Measurements from ENCODE around the gene HBS1L. TPM values are rescaled to one million over a fixed set of nuclear protein-coding genes. Genes with fewer than 3 reads are reported as not detected.

Gene HBS1L
- polyA plus RNA-seq, 1 donor from 2014 or later = 103 TPM

DNA sequence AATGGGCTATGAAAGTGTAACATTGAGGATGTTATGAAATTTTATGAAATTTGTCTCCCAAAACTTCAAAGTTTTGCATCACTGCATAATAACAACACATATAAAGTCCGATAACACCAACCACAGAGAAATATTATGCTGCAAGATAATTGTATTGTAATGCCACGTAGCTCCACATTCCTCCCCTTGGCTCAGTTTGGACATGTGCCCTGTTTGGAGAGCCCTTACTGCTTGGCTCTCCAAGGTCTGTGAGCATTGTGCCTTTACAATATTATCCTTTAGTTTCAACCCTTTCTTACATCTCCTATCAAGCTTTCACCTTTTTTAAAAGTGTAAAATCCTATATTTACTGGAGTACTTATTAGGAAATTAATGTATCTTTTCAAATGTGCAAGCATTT is 10.8 kb downstream of the HBS1L start:
- H3K4me2 ChIP-seq (ENCODE audit: low read length) = no peak overlapping the region
- no peaks in the 10 kb centered on the region for H3K27me3 ChIP-seq (ENCODE audit: insufficient read depth, low read depth, low read length)
- H3K27ac ChIP-seq (ENCODE audit: low read length) = no peak overlapping the region
- H2AFZ ChIP-seq (ENCODE audit: low read depth, low read length) = no peak overlapping the region
- H3K9me3 ChIP-seq (ENCODE audit: low read length) = no peaks in the 10 kb centered on the region
- peaks cover under 1% of the 10 kb centered on the region for H3K36me3 ChIP-seq (ENCODE audit: insufficient read depth, low read length)
- H3K4me3 ChIP-seq (ENCODE audit: low read length) = no peak overlapping the region
- TF ChIP-seq MXI1 (conservative IDR thresholded peaks at IDR 0.05; ENCODE audit: poor library complexity, severe bottlenecking) = no peak
- TF ChIP-seq EZH2 (IDR thresholded peaks at IDR 0.05; ENCODE audit: borderline replicate concordance, insufficient read depth, low read length, poor library complexity, severe bottlenecking) = no peak
- no peaks in the 10 kb centered on the region for H3F3A ChIP-seq (ENCODE audit: insufficient read depth, low read length, poor library complexity, severe bottlenecking)
- H3K9ac ChIP-seq (ENCODE audit: low read length) = no peak overlapping the region
- no peaks in the 10 kb centered on the region for H4K20me1 ChIP-seq (ENCODE audit: insufficient read depth)
- no peaks in the 10 kb centered on the region for H3K9me2 ChIP-seq (ENCODE audit: insufficient read depth, low read length)
- peaks cover 53% of the 10 kb centered on the region for H3K79me2 ChIP-seq (replicated peaks; ENCODE audit: insufficient read depth, low read length)

DNA sequence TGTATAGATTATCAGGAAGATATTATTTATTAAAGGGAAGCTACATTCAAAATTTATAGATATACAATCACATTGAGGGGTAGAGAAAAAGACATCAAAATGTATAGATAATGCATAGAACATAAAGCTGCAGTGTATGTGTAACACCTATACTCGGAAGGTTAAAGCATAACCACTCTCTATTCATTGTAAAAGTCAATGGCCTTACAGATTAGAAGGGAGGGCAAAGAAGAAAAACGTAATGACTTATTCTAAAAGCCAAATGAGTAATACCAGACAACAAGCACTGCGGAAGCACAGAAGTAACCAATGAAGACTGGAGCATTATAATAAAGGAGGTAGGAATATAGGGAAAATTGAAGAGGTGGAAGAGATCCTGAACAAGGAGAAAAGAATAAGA is 11.3 kb downstream of the HBS1L start:
- H2AFZ ChIP-seq (ENCODE audit: low read depth, low read length) = no peak overlapping the region
- no peak overlapping the region for H3K4me2 ChIP-seq (ENCODE audit: low read length)
- no peak overlapping the region for H3K9ac ChIP-seq (ENCODE audit: low read length)
- H3K9me3 ChIP-seq (ENCODE audit: low read length) = no peaks in the 10 kb centered on the region
- H3K79me2 ChIP-seq (replicated peaks; ENCODE audit: insufficient read depth, low read length) = peaks cover 53% of the 10 kb centered on the region
- no peaks in the 10 kb centered on the region for H4K20me1 ChIP-seq (ENCODE audit: insufficient read depth)
- no peaks in the 10 kb centered on the region for H3K27me3 ChIP-seq (ENCODE audit: insufficient read depth, low read depth, low read length)
- H3K9me2 ChIP-seq (ENCODE audit: insufficient read depth, low read length) = no peaks in the 10 kb centered on the region
- H3K4me3 ChIP-seq (ENCODE audit: low read length) = no peak overlapping the region
- TF ChIP-seq POLR2AphosphoS5 (IDR thresholded peaks at IDR 0.05) = no peak
- TF ChIP-seq, protein P1, sequence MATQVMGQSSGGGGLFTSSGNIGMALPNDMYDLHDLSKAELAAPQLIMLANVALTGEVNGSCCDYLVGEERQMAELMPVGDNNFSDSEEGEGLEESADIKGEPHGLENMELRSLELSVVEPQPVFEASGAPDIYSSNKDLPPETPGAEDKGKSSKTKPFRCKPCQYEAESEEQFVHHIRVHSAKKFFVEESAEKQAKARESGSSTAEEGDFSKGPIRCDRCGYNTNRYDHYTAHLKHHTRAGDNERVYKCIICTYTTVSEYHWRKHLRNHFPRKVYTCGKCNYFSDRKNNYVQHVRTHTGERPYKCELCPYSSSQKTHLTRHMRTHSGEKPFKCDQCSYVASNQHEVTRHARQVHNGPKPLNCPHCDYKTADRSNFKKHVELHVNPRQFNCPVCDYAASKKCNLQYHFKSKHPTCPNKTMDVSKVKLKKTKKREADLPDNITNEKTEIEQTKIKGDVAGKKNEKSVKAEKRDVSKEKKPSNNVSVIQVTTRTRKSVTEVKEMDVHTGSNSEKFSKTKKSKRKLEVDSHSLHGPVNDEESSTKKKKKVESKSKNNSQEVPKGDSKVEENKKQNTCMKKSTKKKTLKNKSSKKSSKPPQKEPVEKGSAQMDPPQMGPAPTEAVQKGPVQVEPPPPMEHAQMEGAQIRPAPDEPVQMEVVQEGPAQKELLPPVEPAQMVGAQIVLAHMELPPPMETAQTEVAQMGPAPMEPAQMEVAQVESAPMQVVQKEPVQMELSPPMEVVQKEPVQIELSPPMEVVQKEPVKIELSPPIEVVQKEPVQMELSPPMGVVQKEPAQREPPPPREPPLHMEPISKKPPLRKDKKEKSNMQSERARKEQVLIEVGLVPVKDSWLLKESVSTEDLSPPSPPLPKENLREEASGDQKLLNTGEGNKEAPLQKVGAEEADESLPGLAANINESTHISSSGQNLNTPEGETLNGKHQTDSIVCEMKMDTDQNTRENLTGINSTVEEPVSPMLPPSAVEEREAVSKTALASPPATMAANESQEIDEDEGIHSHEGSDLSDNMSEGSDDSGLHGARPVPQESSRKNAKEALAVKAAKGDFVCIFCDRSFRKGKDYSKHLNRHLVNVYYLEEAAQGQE (IDR thresholded peaks at IDR 0.05; ENCODE audit: borderline replicate concordance) = no peak
- no peak for TF ChIP-seq EZH2 (IDR thresholded peaks at IDR 0.05; ENCODE audit: borderline replicate concordance, insufficient read depth, low read length, poor library complexity, severe bottlenecking)
- TF ChIP-seq MXI1 (conservative IDR thresholded peaks at IDR 0.05; ENCODE audit: poor library complexity, severe bottlenecking) = no peak
- TF ChIP-seq SMC3 (conservative IDR thresholded peaks at IDR 0.05; ENCODE audit: poor library complexity) = no peak
- TF ChIP-seq RAD21 (conservative IDR thresholded peaks at IDR 0.05) = no peak
- TF ChIP-seq TAF1 (IDR thresholded peaks at IDR 0.05; ENCODE audit: low read depth) = no peak
- no peaks in the 10 kb centered on the region for H3K36me3 ChIP-seq (ENCODE audit: insufficient read depth, low read length)
- no peaks in the 10 kb centered on the region for H3F3A ChIP-seq (ENCODE audit: insufficient read depth, low read length, poor library complexity, severe bottlenecking)
- H3K27ac ChIP-seq (ENCODE audit: low read length) = no peak overlapping the region

DNA sequence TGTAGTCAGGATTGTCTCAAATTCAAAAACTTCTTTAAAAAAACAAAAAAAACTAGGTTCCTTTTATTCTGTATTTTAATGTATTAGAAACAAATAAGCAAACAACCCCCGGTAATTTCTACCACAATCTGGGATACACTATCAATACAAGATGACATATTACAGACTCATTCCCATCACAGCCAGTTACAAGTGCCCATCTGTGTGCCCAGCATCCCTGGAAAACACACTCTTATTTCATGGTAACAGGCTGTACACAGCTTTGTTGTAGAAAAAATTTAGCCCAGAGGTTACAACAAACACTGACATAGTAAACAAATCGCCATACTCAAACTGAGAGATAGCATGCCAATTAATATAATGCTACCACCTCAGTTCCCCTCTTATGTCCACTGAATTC is 16.3 kb downstream of the HBS1L start:
- Histone ChIP-seq H3K9ac (ENCODE audit: low read length) (no peak overlapping the region), H3K4me3 (ENCODE audit: low read length) (no peak overlapping the region), H3K9me3 (ENCODE audit: low read length) (no peaks in the 10 kb centered on the region), H3K9me2 (ENCODE audit: insufficient read depth, low read length) (no peaks in the 10 kb centered on the region), H3F3A (ENCODE audit: insufficient read depth, low read length, poor library complexity, severe bottlenecking) (no peaks in the 10 kb centered on the region), H2AFZ (ENCODE audit: low read depth, low read length) (no peak overlapping the region), H3K36me3 (ENCODE audit: insufficient read depth, low read length) (peaks cover 3% of the 10 kb centered on the region), H3K27ac (ENCODE audit: low read length) (no peak overlapping the region), H3K27me3 (ENCODE audit: insufficient read depth, low read depth, low read length) (no peaks in the 10 kb centered on the region), H3K79me2 (replicated peaks; ENCODE audit: insufficient read depth, low read length) (peaks cover 14% of the 10 kb centered on the region), H4K20me1 (ENCODE audit: insufficient read depth) (no peaks in the 10 kb centered on the region), H3K4me2 (ENCODE audit: low read length) (no peak overlapping the region)
- TF ChIP-seq POLR2AphosphoS5 (IDR thresholded peaks at IDR 0.05) (no peak), RAD21 (conservative IDR thresholded peaks at IDR 0.05) (no peak)
